Measurements from ENCODE around the gene LEMD2.

Gene LEMD2

GRCh38 chr6:33732385-33732784, 56.5 kb downstream of the LEMD2 start:
- no peak for DNase-seq

GRCh38 chr6:33731751-33732282, 57.1 kb downstream of the LEMD2 start:
- no peak for DNase-seq

- DNase-seq: no peak
Observed at GRCh38 chr6:33731035-33731434, 57.9 kb downstream of the LEMD2 start.

GRCh38 chr6:33730611-33731010, 58.3 kb downstream of the LEMD2 start:
- DNase-seq: no peak

- no peak for DNase-seq
Observed at GRCh38 chr6:33729059-33729458, 59.9 kb downstream of the LEMD2 start.

GRCh38 chr6:33728438-33728837, 60.5 kb downstream of the LEMD2 start:
- DNase-seq: no peak

- no peak for DNase-seq
Observed at GRCh38 chr6:33727932-33728331, 61.0 kb downstream of the LEMD2 start.

- no peak for DNase-seq
Observed at GRCh38 chr6:33727126-33727525, 61.8 kb downstream of the LEMD2 start.

- no peak for DNase-seq
Observed at GRCh38 chr6:33726696-33727095, 62.2 kb downstream of the LEMD2 start.

- no peak for DNase-seq
Observed at GRCh38 chr6:33725891-33726673, 62.8 kb downstream of the LEMD2 start.

- no peak for DNase-seq
Observed at GRCh38 chr6:33725222-33725621, 63.7 kb downstream of the LEMD2 start.

- DNase-seq: no peak
Observed at GRCh38 chr6:33724102-33725023, 64.6 kb downstream of the LEMD2 start.

- no peak for DNase-seq
Observed at GRCh38 chr6:33723371-33724085, 65.4 kb downstream of the LEMD2 start.

- no peak for DNase-seq
Observed at GRCh38 chr6:33722103-33722623, 66.8 kb downstream of the LEMD2 start.

- DNase-seq: no peak
Observed at GRCh38 chr6:33721508-33721907, 67.4 kb downstream of the LEMD2 start.
